Left renal pelvis (tissue), 4 donors: ENCODE results near the gene MATN4. TPM values are rescaled to one million over a fixed set of nuclear protein-coding genes. Genes with fewer than 3 reads are reported as not detected.

ENCODE experiments used
- DNase-seq, 4 donors: peaks; one replicate each; pipeline ENCODE4 v3.0.0-alpha.2; 2013; ENCODE audit warnings: low read depth in 4 of 4, low spot score in 3 of 4
- polyA plus RNA-seq, 4 donors: library from polyadenylated mRNA; unstranded; fragments of 120-200 nt; gene quantifications; one replicate each; pipeline ENCODE4 v1.2.1, GENCODE V29; 2013; ENCODE audit not compliant: insufficient read length in 4 of 4

MATN4 gene
- polyA plus RNA-seq, 4 donors: 0.19 to 3.2 (median 0.41) TPM

GRCh38 chr20:45317826-45318225, 9.7 kb upstream of the MATN4 start:
- DNase-seq: no peak

- DNase-seq: no peak
Measured at GRCh38 chr20:45316150-45317080, 8.3 kb upstream of the MATN4 start.

- no peak for DNase-seq
Measured at GRCh38 chr20:45315672-45316071, 7.6 kb upstream of the MATN4 start.

- no peak for DNase-seq
Measured at GRCh38 chr20:45313943-45314342, 5.8 kb upstream of the MATN4 start.

GRCh38 chr20:45313065-45313695, 5.1 kb upstream of the MATN4 start:
- DNase-seq: no peak

GRCh38 chr20:45312241-45312640, 4.1 kb upstream of the MATN4 start:
- DNase-seq: no peak

GRCh38 chr20:45311589-45312211, 3.6 kb upstream of the MATN4 start:
- DNase-seq: no peak

- DNase-seq: no peak
Measured at GRCh38 chr20:45309075-45309474, 976 bp upstream of the MATN4 start.

- DNase-seq: no peak
Measured at GRCh38 chr20:45307076-45307640, 941 bp downstream of the MATN4 start.

- no peak for DNase-seq
Measured at GRCh38 chr20:45306431-45306982, 1.6 kb downstream of the MATN4 start, which contains the start of gene RBPJL. TSS of gene RBPJL (plus strand) at chr20:45306840. CDS start at chr20:45306923, 83 bp downstream.

GRCh38 chr20:45305262-45305661, 2.8 kb downstream of the MATN4 start:
- no peak for DNase-seq

GRCh38 chr20:45304464-45304999, 3.6 kb downstream of the MATN4 start:
- DNase-seq: no peak

- DNase-seq: no peak
Measured at GRCh38 chr20:45303586-45304463, 4.3 kb downstream of the MATN4 start.

- no peak for DNase-seq
Measured at GRCh38 chr20:45301824-45302271, 6.3 kb downstream of the MATN4 start.

- DNase-seq: no peak
Measured at GRCh38 chr20:45300961-45301360, 7.1 kb downstream of the MATN4 start.

- no peak for DNase-seq
Measured at GRCh38 chr20:45299786-45300185, 8.3 kb downstream of the MATN4 start.

- no peak for DNase-seq
Measured at GRCh38 chr20:45297786-45298497, 10.2 kb downstream of the MATN4 start.

GRCh38 chr20:45294659-45295058, 13.4 kb downstream of the MATN4 start:
- no peak for DNase-seq

- DNase-seq: no peak
Measured at GRCh38 chr20:45294003-45294368, 14.1 kb downstream of the MATN4 start.
